Tibial nerve (tissue), 4 donors: Measurements from ENCODE around the gene IER3IP1.

Experiments used
- EP300 ChIP-seq, 2 donors: sonication (generic); formaldehyde crosslinking; IDR thresholded peaks; one replicate each; pipeline ENCODE4 v1.6.1; 2017; ENCODE audit warnings: antibody characterized with exemption in 2 of 2, mild to moderate bottlenecking in 1 of 2
- POLR2A ChIP-seq, 2 donors: fragments of 450-650 bp; IDR thresholded peaks; one replicate each; pipeline ENCODE4 v1.6.1; 2017; ENCODE audit warnings: antibody characterized with exemption in 2 of 2, mild to moderate bottlenecking in 2 of 2, moderate library complexity in 2 of 2
- TF ChIP-seq, protein P1 (sequence below), 5 experiments: fragments of 200-600 bp in 3 of 5; fragments of 450-650 bp in 2 of 5; sonication (generic) in 3 of 5; IDR thresholded peaks; one replicate each; pipeline ENCODE4 v1.5.1; 2016 to 2019; ENCODE audit warnings: antibody characterized with exemption in 5 of 5, mild to moderate bottlenecking in 3 of 5, moderate library complexity in 2 of 5

DNA sequence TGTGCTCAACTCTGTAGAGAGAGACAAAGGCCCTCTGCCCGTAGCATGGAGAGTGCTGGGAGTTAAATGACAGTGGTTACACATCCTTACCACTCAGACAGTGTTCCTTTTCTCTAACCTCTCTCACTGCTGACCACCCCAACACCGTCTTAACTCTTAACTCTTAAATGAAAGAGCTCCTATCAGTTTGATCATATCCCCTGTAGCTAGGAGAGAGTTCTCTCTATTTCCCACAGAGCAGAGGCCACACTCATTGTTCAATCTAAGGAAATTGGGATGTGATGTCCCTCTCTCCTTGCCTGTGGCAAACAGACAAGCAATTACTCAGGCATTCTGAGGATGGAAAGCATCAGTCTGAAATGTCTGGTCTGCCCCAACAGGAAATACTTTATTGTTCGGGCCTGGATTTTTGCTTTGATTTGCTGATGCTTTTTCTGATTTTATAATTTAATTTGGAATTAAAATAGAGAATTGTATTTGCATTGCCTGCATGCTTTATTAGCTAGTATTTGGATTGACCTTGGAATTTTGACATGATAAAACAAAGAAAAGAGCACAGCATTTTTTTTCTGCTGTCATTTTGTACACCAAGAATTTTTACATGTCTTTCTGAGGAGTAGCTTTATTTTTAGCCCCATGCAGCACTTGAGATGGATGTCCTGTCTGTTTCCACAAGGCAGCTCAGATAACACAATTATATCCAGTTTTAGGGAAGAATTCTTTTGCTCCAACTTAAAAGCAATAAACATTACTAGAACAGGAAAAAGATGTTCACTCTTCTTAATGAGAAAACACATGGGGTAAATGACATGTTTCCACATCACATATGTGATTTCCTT, 27.7 kb upstream of the IER3IP1 start:
- TF ChIP-seq, protein P1, sequence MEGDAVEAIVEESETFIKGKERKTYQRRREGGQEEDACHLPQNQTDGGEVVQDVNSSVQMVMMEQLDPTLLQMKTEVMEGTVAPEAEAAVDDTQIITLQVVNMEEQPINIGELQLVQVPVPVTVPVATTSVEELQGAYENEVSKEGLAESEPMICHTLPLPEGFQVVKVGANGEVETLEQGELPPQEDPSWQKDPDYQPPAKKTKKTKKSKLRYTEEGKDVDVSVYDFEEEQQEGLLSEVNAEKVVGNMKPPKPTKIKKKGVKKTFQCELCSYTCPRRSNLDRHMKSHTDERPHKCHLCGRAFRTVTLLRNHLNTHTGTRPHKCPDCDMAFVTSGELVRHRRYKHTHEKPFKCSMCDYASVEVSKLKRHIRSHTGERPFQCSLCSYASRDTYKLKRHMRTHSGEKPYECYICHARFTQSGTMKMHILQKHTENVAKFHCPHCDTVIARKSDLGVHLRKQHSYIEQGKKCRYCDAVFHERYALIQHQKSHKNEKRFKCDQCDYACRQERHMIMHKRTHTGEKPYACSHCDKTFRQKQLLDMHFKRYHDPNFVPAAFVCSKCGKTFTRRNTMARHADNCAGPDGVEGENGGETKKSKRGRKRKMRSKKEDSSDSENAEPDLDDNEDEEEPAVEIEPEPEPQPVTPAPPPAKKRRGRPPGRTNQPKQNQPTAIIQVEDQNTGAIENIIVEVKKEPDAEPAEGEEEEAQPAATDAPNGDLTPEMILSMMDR (IDR thresholded peaks at IDR 0.05), result no peak
- no peak for TF ChIP-seq EP300 (IDR thresholded peaks at IDR 0.05)
- no peak for TF ChIP-seq POLR2A (IDR thresholded peaks at IDR 0.05)
